ENCODE data around the gene SPATA12.

Gene SPATA12

DNA sequence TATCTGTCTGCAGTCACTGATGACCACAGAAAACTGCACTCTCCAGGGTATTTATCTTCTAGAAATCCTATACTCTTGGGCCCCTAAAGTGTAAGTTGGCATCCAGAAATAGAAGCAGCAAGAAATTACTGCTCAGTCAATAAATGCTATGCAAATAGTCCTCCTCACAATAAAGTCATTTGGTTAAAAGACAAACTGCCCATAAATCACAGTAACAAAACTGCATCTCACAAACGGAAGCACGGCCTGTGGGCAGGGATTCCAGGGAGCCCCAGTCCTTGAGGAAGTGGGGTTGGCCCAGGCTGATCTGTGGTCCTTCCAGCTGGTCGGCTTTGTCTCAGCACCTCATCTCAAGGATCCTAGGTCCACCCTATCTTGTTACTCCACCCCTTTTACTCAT, 29.7 kb upstream of the SPATA12 start:
- H3K27me3 Mint-ChIP-seq (ENCODE audit: low read depth): no peaks in the 10 kb centered on the region
- TF ChIP-seq, protein P1, sequence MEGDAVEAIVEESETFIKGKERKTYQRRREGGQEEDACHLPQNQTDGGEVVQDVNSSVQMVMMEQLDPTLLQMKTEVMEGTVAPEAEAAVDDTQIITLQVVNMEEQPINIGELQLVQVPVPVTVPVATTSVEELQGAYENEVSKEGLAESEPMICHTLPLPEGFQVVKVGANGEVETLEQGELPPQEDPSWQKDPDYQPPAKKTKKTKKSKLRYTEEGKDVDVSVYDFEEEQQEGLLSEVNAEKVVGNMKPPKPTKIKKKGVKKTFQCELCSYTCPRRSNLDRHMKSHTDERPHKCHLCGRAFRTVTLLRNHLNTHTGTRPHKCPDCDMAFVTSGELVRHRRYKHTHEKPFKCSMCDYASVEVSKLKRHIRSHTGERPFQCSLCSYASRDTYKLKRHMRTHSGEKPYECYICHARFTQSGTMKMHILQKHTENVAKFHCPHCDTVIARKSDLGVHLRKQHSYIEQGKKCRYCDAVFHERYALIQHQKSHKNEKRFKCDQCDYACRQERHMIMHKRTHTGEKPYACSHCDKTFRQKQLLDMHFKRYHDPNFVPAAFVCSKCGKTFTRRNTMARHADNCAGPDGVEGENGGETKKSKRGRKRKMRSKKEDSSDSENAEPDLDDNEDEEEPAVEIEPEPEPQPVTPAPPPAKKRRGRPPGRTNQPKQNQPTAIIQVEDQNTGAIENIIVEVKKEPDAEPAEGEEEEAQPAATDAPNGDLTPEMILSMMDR (IDR thresholded peaks at IDR 0.05; ENCODE audit: unreplicated experiment in 3 of 3): no peak
- no peak overlapping the region for H3K4me3 Mint-ChIP-seq
- H3K36me3 Mint-ChIP-seq (ENCODE audit: low read depth): peaks cover 18% of the 10 kb centered on the region
- peaks cover 2% of the 10 kb centered on the region for H3K9me3 Mint-ChIP-seq
- peaks cover 26% of the 10 kb centered on the region for H3K4me1 Mint-ChIP-seq
- peak overlapping the region in 1 of 3 experiments; percentile 66 for H3K27ac Mint-ChIP-seq

DNA sequence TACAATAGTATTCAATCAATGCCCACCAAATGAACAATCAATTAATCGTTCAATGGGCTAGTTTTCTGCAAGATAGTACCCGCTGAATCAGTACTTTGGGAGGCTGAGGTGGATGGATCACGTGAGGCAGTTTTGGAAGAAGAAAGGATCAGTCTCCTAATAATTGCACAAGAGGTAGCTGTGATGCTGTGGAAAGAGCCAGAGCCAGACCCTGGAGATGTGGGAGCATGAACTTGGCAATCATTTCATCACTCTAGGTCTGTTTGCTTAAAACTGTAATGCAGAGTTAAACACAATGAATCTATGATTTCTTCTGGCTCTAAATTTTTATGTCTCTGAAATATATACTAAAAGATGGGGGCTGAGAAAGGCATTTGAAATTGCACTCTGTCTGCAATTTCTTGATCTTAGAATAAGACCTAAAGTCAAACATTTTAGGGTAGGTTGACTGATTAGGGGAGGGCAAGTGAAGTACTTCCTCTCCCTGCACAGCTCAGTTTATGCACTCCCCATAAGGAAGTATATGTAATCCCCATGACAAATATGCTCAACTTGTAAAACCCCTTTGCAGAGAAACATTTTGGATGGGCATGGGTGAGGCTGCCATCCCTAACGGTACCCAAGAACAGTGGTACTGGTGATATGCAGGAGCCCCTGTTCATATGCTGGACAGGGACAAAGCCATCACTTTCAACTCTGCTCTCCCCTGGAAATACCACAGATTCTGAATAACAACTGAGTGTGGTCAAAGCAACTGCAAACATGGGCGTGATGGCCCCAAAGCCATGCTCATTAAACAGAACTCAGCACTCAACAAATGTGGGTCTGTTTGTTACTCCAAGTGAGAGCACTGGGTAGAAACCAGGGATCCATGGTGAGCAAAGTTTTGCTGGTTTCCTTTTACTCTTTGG, 28.6 kb upstream of the SPATA12 start:
- Mint-ChIP-seq H3K4me3 (no peak overlapping the region), H3K27ac (peak overlapping the region in 1 of 3 experiments; percentile 66), H3K9me3 (peaks cover 2% of the 10 kb centered on the region), H3K4me1 (peaks cover 36% of the 10 kb centered on the region), H3K27me3 (ENCODE audit: low read depth) (no peaks in the 10 kb centered on the region), H3K36me3 (ENCODE audit: low read depth) (peaks cover 15% of the 10 kb centered on the region)
- TF ChIP-seq, protein P1 (IDR thresholded peaks at IDR 0.05; ENCODE audit: unreplicated experiment in 3 of 3): no peak

DNA sequence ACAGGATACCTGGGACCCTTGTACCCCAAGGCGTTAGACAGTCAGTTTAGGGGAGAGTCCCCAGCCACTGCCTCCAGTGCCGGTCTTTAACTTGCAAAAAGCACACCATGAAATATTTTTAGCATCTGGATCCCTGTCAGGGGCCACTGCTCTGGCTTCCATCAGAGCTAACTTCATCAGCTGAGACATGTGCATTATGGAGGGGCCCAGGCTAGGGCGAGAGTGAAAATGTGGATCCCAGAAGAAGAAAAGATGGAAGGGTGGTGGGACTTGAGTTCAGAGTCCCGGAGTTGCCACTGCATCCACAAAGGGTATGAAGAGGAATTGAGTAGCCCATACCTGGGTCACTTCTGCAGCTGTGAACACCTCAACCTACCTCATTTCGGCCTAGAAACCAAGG, 23.5 kb upstream of the SPATA12 start:
- Mint-ChIP-seq H3K27ac (no peak overlapping the region), H3K9me3 (no peaks in the 10 kb centered on the region), H3K4me3 (no peak overlapping the region), H3K27me3 (ENCODE audit: low read depth) (no peaks in the 10 kb centered on the region), H3K4me1 (peaks cover 18% of the 10 kb centered on the region), H3K36me3 (ENCODE audit: low read depth) (peaks cover 11% of the 10 kb centered on the region)
- TF ChIP-seq, protein P1 (IDR thresholded peaks at IDR 0.05; ENCODE audit: unreplicated experiment in 3 of 3): no peak

DNA sequence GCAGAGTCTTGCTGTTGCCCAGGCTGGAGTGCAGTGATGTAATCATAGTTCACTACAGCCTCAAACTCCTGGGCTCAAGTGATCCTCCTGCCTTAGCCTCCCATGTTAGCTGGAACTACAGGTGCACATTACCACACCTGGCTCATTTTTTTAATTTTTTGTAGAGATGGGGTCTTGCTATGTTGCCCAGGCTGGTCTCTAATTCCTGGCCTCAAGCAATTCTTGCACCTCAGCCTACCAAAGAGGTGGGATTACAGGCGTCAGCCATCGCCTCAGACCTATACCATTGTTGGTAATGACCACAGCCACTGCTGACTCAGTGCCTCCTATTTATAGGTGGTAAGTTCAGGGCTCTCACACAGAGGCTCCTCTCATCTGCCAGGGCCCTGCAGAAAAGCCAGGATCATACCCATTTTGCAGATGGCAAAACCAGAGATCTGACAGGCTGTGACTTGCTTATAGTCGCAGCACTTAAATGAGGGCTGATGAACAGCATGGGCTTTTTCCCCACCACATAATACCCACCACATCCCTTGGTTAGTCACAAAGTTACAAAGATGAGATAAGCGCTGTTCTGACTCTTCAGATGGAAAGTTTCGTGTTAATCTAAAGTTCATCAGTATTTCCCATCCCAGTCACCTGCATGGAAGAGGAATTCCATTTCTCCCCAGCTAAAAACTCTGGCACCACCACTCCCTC, 21.8 kb upstream of the SPATA12 start:
- TF ChIP-seq, protein P1 (IDR thresholded peaks at IDR 0.05; ENCODE audit: unreplicated experiment in 3 of 3): no peak
- Mint-ChIP-seq H3K27me3 (ENCODE audit: low read depth) (no peaks in the 10 kb centered on the region), H3K27ac (no peak overlapping the region), H3K9me3 (no peaks in the 10 kb centered on the region), H3K4me3 (no peak overlapping the region), H3K4me1 (peaks cover 27% of the 10 kb centered on the region), H3K36me3 (ENCODE audit: low read depth) (peaks cover 6% of the 10 kb centered on the region)

DNA sequence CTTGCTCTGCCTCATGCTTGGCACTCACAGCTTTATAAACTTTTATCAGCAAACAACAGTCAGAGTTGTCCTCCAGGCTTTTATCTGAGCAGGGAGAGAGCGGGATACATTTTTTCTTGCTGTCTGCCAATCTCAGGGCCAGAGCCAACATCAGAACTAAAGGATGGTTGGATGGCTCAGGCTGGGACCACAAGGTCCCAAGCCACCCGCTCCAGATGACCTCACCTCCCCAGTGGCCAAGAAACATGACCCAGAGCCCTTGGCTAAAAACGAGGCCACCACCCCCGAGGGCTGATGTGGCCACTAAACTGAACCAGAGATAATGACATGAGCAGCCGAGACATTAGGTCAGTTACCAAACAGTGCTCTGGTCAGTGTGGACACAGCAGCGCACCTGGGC, 18.8 kb upstream of the SPATA12 start:
- peaks cover 3% of the 10 kb centered on the region for H3K36me3 Mint-ChIP-seq (ENCODE audit: low read depth)
- no peaks in the 10 kb centered on the region for H3K27me3 Mint-ChIP-seq (ENCODE audit: low read depth)
- TF ChIP-seq, protein P1 (IDR thresholded peaks at IDR 0.05; ENCODE audit: unreplicated experiment in 3 of 3): no peak
- no peaks in the 10 kb centered on the region for H3K9me3 Mint-ChIP-seq
- peaks cover 41% of the 10 kb centered on the region for H3K4me1 Mint-ChIP-seq
- peak overlapping the region in 2 of 3 experiments; percentile 13 to 55 for H3K27ac Mint-ChIP-seq
- no peak overlapping the region for H3K4me3 Mint-ChIP-seq
